CD4-positive, alpha-beta T cell (primary cell): ENCODE measurements around the gene P4HA1. TPM values are rescaled to one million over a fixed set of nuclear protein-coding genes. Genes with fewer than 3 reads are reported as not detected.

Source experiments
- ATAC-seq: fragments of 200-7000 bp; cut with Tn5 transposase; one replicate; pipeline ENCODE4 v1.10.0; 2022; ENCODE audit warnings: mild to moderate bottlenecking; ENCODE audit not compliant: poor library complexity
- CTCF ChIA-PET: fragments of 350-600 bp; sonication (Branson Sonifier 250); formaldehyde crosslinking; loops from one replicate; lab custom pipeline; 2021; ENCODE audit warnings: antibody characterized with exemption, inconsistent platforms; lab: Charles Lee
- POLR2A ChIA-PET: fragments of 350-600 bp; sonication (Branson Sonifier 250); formaldehyde crosslinking; loops from one replicate; lab custom pipeline; 2021; ENCODE audit warnings: antibody characterized with exemption, inconsistent platforms; lab: Charles Lee
- DNase-seq, 14 experiments: peaks; one replicate each; pipeline ENCODE4 v3.0.0-alpha.2; 2013 to 2020; ENCODE audit warnings: mixed read lengths in 2 of 14
- H3K27ac ChIP-seq, 2 donors: one replicate each; pipeline versions ENCODE4 v1.5.1 to v1.7.0; 2013; ENCODE audit warnings: low read length in 2 of 2, low read depth in 1 of 2, mild to moderate bottlenecking in 1 of 2
- H3K27me3 ChIP-seq, 2 experiments: 1 replicate in 1 of 2; 2 replicates in 1 of 2; pipeline versions ENCODE4 v1.6.1 to v1.7.0; 2013; ENCODE audit warnings: low read length in 2 of 2, control low read depth in 1 of 2, mild to moderate bottlenecking in 1 of 2, moderate library complexity in 1 of 2; ENCODE audit not compliant: insufficient read depth in 2 of 2, control insufficient read depth in 1 of 2
- H3K36me3 ChIP-seq: one replicate; pipeline ENCODE4 v1.6.1; 2013; ENCODE audit warnings: low read length, control low read depth; ENCODE audit not compliant: insufficient read depth
- H3K4me1 ChIP-seq: one replicate; pipeline ENCODE4 v1.6.1; 2013; ENCODE audit warnings: low read length, control low read depth; ENCODE audit not compliant: insufficient read depth
- H3K4me3 ChIP-seq: one replicate; pipeline ENCODE4 v1.5.1; 2013; ENCODE audit warnings: mild to moderate bottlenecking, low read length, moderate library complexity
- H3K9me3 ChIP-seq, 2 experiments: 1 replicate in 1 of 2; 2 replicates in 1 of 2; pipeline versions ENCODE4 v1.6.1 to v1.7.0; 2013; ENCODE audit warnings: low read length in 2 of 2, mild to moderate bottlenecking in 2 of 2, control low read depth in 1 of 2, moderate library complexity in 1 of 2; ENCODE audit not compliant: control insufficient read depth in 1 of 2, insufficient read depth in 1 of 2
- H3K27ac Mint-ChIP-seq: one replicate; pipeline ENCODE4 v1.8.0; 2020; ENCODE audit warnings: mixed read lengths
- H3K27me3 Mint-ChIP-seq: one replicate; pipeline ENCODE4 v1.8.0; 2021; ENCODE audit warnings: mixed read lengths
- H3K36me3 Mint-ChIP-seq: one replicate; pipeline ENCODE4 v1.8.0; 2021; ENCODE audit warnings: low read depth, mixed read lengths
- H3K4me1 Mint-ChIP-seq: one replicate; pipeline ENCODE4 v1.8.0; 2021; ENCODE audit warnings: low read depth, mixed read lengths
- H3K4me3 Mint-ChIP-seq: one replicate; pipeline ENCODE4 v1.8.0; 2020; ENCODE audit warnings: mild to moderate bottlenecking, mixed read lengths
- H3K9me3 Mint-ChIP-seq: one replicate; pipeline ENCODE4 v1.8.0; 2020; ENCODE audit warnings: mixed read lengths
- intact Hi-C, 2 experiments: fragments of 100-400 bp; cut with DNase I in 1 of 2; cut with micrococcal nuclease in 1 of 2; formaldehyde crosslinking; loops; one replicate each; pipeline versions ENCODE4 v1.15.1 to v1.9.0; 2023 to 2025; cut with DNase I, micrococcal nuclease
- total RNA-seq, 174 experiments: library from RNA in 2 of 174; stranded (reverse) in 2 of 174; gene quantifications; one replicate each; pipeline ENCODE4 v1.2.3 and lab custom pipeline; 2021 to 2026
- TF ChIP-seq, protein P1 (sequence below): fragments of 200-600 bp; IDR thresholded peaks from one replicate; pipeline ENCODE4 v1.8.0; 2022; ENCODE audit warnings: antibody characterized with exemption, mild to moderate bottlenecking

P4HA1 gene
- total RNA-seq, 2 experiments from 2014 or later: 9.0 to 9.1 TPM

DNA sequence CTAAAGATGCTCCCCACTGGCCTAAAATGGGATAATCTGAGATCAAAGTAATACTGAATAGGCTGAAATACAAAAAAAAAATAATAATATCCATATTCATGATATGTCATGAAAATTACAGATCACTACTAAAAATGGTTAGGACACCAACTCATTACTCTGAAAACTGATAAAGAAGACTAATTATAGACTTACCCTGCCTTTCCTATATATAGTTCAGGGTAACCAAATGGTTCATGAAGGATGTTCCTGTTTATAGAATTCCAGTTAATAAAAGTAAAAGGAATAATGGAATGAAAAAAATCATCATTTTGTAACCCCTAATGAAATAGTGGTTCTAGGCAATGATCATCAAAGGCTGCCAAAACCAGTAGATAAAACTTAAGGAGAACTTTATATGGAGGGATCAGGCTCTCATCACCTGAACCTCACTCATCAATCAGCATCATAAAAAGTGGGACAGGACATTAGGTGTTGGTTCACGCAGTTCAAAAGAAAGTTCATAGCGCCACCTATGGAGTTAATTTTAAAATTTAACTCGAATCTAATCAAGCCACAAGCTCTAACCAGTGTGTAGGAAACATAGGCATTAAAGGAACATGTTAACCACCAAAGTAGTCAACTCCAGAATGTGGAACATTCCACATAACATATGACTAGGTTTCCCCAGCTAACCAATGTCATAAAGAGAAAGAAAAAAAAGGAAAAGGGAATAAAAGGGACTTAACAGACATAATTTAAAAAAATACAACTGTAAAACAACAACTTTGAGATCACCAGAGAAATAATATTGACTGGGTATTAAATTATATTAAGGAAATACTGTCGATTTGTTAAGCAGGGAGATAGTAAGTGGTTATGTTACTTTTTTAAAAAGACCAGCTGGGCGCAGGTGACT lies 35.7 kb downstream of the P4HA1 start:
- DNase-seq (peak in 3 of 14 experiments; percentile 48 to 56 (median 52)), ATAC-seq (peak; percentile 49)
- Mint-ChIP-seq H3K4me3 (no peak overlapping the region), H3K36me3 (peaks cover 40% of the 10 kb centered on the region), H3K27ac (peak overlapping the region; percentile 34), H3K27me3 (no peaks in the 10 kb centered on the region), H3K4me1 (peaks cover 11% of the 10 kb centered on the region), H3K9me3 (no peaks in the 10 kb centered on the region)
- CTCF ChIA-PET: interaction anchor here (0.6 to 0.8 kb wide), 3 partner anchors 10 to 696 kb away, joined by 3 to 5 read pairs (median 3); no protein-coding TSS in a partner anchor
- no peak overlapping the region for H3K4me3 ChIP-seq
- TF ChIP-seq, protein P1, sequence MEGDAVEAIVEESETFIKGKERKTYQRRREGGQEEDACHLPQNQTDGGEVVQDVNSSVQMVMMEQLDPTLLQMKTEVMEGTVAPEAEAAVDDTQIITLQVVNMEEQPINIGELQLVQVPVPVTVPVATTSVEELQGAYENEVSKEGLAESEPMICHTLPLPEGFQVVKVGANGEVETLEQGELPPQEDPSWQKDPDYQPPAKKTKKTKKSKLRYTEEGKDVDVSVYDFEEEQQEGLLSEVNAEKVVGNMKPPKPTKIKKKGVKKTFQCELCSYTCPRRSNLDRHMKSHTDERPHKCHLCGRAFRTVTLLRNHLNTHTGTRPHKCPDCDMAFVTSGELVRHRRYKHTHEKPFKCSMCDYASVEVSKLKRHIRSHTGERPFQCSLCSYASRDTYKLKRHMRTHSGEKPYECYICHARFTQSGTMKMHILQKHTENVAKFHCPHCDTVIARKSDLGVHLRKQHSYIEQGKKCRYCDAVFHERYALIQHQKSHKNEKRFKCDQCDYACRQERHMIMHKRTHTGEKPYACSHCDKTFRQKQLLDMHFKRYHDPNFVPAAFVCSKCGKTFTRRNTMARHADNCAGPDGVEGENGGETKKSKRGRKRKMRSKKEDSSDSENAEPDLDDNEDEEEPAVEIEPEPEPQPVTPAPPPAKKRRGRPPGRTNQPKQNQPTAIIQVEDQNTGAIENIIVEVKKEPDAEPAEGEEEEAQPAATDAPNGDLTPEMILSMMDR: peak; percentile 45
- intact Hi-C loops: loop anchor here (1.0 to 2.0 kb wide), 2 partner anchors 696 to 697 kb away; no protein-coding TSS in a partner anchor
- no peaks in the 10 kb centered on the region for H3K9me3 ChIP-seq
- H3K4me1 ChIP-seq: peaks cover 4% of the 10 kb centered on the region
- H3K36me3 ChIP-seq: no peaks in the 10 kb centered on the region
- POLR2A ChIA-PET: interaction anchor here (0.6 to 2.7 kb wide), 3 partner anchors 35 to 696 kb away, joined by 3 to 6 read pairs (median 3); no protein-coding TSS in a partner anchor
- no peaks in the 10 kb centered on the region for H3K27me3 ChIP-seq
- H3K27ac ChIP-seq: no peak overlapping the region

DNA sequence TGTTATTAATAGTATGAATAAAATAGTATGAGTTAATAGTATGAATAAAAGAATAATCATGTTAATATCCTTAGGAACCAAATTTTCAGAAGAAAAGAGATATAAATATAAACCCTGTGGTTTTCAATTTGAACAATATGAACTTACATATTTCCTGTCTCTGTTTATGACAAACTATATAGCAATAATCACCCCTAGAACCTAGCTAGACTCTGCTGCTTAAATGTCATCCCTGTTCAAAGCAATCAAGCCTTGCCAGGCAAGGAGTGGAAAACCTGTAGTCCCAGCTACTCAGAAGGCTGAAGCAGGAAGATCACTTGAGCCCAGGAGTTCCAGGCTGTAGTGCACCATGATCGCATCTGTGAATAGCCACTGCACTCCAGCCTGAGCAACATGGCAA lies 36.5 kb downstream of the P4HA1 start:
- ATAC-seq: no peak
- Mint-ChIP-seq H3K9me3 (no peaks in the 10 kb centered on the region), H3K27ac (no peak overlapping the region), H3K27me3 (no peaks in the 10 kb centered on the region), H3K36me3 (peaks cover 42% of the 10 kb centered on the region), H3K4me1 (peaks cover 11% of the 10 kb centered on the region), H3K4me3 (no peak overlapping the region)
- H3K9me3 ChIP-seq: no peaks in the 10 kb centered on the region
- CTCF ChIA-PET: no interaction called here
- TF ChIP-seq, protein P1: no peak
- H3K36me3 ChIP-seq: peaks cover 4% of the 10 kb centered on the region
- no peak for DNase-seq
- intact Hi-C loops: loop anchor here in 1 of 2 experiments (2.0 kb wide), 1 partner anchor 695 kb away; no protein-coding TSS in a partner anchor
- peaks cover 4% of the 10 kb centered on the region for H3K4me1 ChIP-seq
- POLR2A ChIA-PET: interaction anchor here (2.7 kb wide), 1 partner anchor 36 kb away, joined by 6 read pairs; no protein-coding TSS in a partner anchor
- no peaks in the 10 kb centered on the region for H3K27me3 ChIP-seq
- H3K27ac ChIP-seq: no peak overlapping the region
- no peak overlapping the region for H3K4me3 ChIP-seq

DNA sequence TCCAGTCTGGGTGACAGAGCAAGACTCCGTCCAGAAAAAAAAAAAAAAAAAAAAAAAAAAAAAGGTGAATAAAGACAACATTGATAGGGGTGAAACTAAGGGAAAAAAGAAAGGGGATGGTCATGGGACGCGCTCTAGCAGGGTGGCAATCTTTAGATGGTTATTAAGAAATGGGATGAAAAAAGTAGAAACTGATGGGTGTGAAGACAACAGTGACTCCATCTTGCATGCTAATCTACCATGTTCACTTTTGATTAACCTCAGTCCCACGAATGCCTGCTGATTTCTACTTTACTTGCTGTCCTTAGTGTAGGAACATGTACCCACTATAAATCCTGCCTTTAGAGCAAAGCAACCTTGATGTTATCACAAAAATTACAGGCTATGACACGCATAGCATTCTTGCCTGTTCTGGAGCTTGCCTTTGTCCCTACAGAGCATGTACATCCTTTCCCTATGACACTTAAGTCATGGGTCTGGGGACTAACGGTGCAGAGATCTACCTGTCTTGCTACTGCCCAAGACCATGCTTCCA lies 38.5 kb downstream of the P4HA1 start:
- peaks cover 49% of the 10 kb centered on the region for H3K36me3 Mint-ChIP-seq
- intact Hi-C loops: no loop called here
- POLR2A ChIA-PET: no interaction called here
- ATAC-seq: no peak
- H3K27ac ChIP-seq: no peak overlapping the region
- H3K4me3 Mint-ChIP-seq: no peak overlapping the region
- H3K27me3 Mint-ChIP-seq: no peaks in the 10 kb centered on the region
- TF ChIP-seq, protein P1: no peak
- no peaks in the 10 kb centered on the region for H3K9me3 ChIP-seq
- H3K9me3 Mint-ChIP-seq: no peaks in the 10 kb centered on the region
- peaks cover 11% of the 10 kb centered on the region for H3K4me1 Mint-ChIP-seq
- H3K27ac Mint-ChIP-seq: no peak overlapping the region
- H3K4me3 ChIP-seq: no peak overlapping the region
- peaks cover 14% of the 10 kb centered on the region for H3K36me3 ChIP-seq
- no peaks in the 10 kb centered on the region for H3K27me3 ChIP-seq
- CTCF ChIA-PET: interaction anchor here (0.7 kb wide), 1 partner anchor 367 kb away, joined by 5 read pairs; no protein-coding TSS in a partner anchor
- no peak for DNase-seq
- peaks cover 4% of the 10 kb centered on the region for H3K4me1 ChIP-seq
